Hepatocyte (in vitro differentiated cells): ENCODE results near the gene EIF1AY. TPM values are rescaled to one million over a fixed set of nuclear protein-coding genes. Genes with fewer than 3 reads are reported as not detected.
"Not testable (repeated sequence)": the region's sequence is repeated elsewhere in the genome, so short reads cannot be mapped to it uniquely, and the experiment has no call there.

Source experiments
- DNase-seq: peaks from one replicate; pipeline ENCODE4 v3.0.0-alpha.2; 2016; ENCODE audit warnings: low spot score
- H2AFZ ChIP-seq: fragments of 200-600 bp; sonication (generic); 2 replicates; pipeline ENCODE4 v1.6.0; 2016; ENCODE audit warnings: antibody characterized with exemption, mild to moderate bottlenecking
- H3K27ac ChIP-seq: fragments of 200-600 bp; sonication (generic); 2 replicates; pipeline ENCODE4 v1.5.1; 2016; ENCODE audit warnings: mild to moderate bottlenecking
- H3K27me3 ChIP-seq: fragments of 200-600 bp; sonication (generic); 2 replicates; pipeline ENCODE4 v1.6.1; 2016
- H3K36me3 ChIP-seq: fragments of 200-600 bp; sonication (generic); replicated peaks from 2 replicates; pipeline ENCODE4 v1.5.1; 2016; ENCODE audit warnings: low read depth; ENCODE audit not compliant: insufficient read depth
- H3K4me1 ChIP-seq: fragments of 200-600 bp; sonication (generic); 2 replicates; pipeline ENCODE4 v1.5.1; 2016; ENCODE audit warnings: mild to moderate bottlenecking, moderate library complexity; ENCODE audit not compliant: insufficient read depth
- H3K4me2 ChIP-seq: fragments of 200-600 bp; sonication (generic); 2 replicates; pipeline ENCODE4 v1.6.0; 2016
- H3K4me3 ChIP-seq: fragments of 200-600 bp; sonication (generic); 2 replicates; pipeline ENCODE4 v1.5.1; 2016; ENCODE audit warnings: mild to moderate bottlenecking
- H3K79me2 ChIP-seq: fragments of 200-600 bp; sonication (generic); 2 replicates; pipeline ENCODE4 v1.6.0; 2017; ENCODE audit warnings: mild to moderate bottlenecking
- H3K9me2 ChIP-seq: fragments of 200-600 bp; sonication (generic); replicated peaks from 2 replicates; pipeline ENCODE4 v1.6.0; 2017; ENCODE audit warnings: mild to moderate bottlenecking; ENCODE audit not compliant: insufficient read depth
- H3K9me3 ChIP-seq: fragments of 200-600 bp; sonication (generic); 2 replicates; pipeline ENCODE4 v1.5.1; 2016; ENCODE audit warnings: low read depth, mild to moderate bottlenecking
- H4K20me1 ChIP-seq: fragments of 200-600 bp; sonication (generic); 2 replicates; pipeline ENCODE4 v1.6.0; 2016; ENCODE audit warnings: mild to moderate bottlenecking; ENCODE audit not compliant: insufficient read depth, poor library complexity, severe bottlenecking
- CTCF ChIP-seq: fragments of 200-600 bp; sonication (generic); IDR thresholded peaks from 2 replicates; pipeline ENCODE4 v1.5.1; 2016; ENCODE audit warnings: antibody characterized with exemption, mild to moderate bottlenecking; ENCODE audit not compliant: poor library complexity
- EZH2 ChIP-seq: fragments of 200-600 bp; sonication (generic); IDR thresholded peaks from 2 replicates; pipeline ENCODE4 v1.6.1; 2016; ENCODE audit warnings: antibody characterized with exemption, mild to moderate bottlenecking, borderline replicate concordance
- EZH2phosphoT487 ChIP-seq: fragments of 200-600 bp; sonication (generic); IDR thresholded peaks from one replicate; pipeline ENCODE4 v1.6.1; 2018; ENCODE audit warnings: antibody characterized with exemption, mild to moderate bottlenecking, low read depth, moderate library complexity; ENCODE audit not compliant: unreplicated experiment, severe bottlenecking
- WGBS: methylation state at CpG from one replicate; pipeline ENCODE4 v1.1.6; 2016; ENCODE audit warnings: low lambda C conversion rate; ENCODE audit errors: missing lambda C conversion rate; 5-methylcytosine and 5-hydroxymethylcytosine counted together
- polyA plus RNA-seq: library from polyadenylated mRNA; unstranded; fragments of >200 nt; fragmentation: Nextera tagmentation; extraction: Ambion mirVana; gene quantifications from 2 replicates; pipeline ENCODE4 v1.2.1, GENCODE V29; 2016
- total RNA-seq: library from RNA; depleted of rRNA; stranded (reverse); fragments of >200 nt; gene quantifications from 2 replicates; pipeline ENCODE4 v1.2.3, GENCODE V29; 2014

The EIF1AY gene
- total and polyA plus RNA-seq, 2 experiments from 2014 or later: not detected

- Histone ChIP-seq H3K27ac (no peak overlapping the region), H3K9me3 (no peaks in the 10 kb centered on the region), H3K27me3 (no peaks in the 10 kb centered on the region), H3K4me3 (no peak overlapping the region), H3K9me2 (no peaks in the 10 kb centered on the region), H3K4me1 (no peaks in the 10 kb centered on the region), H3K79me2 (no peaks in the 10 kb centered on the region), H3K4me2 (no peak overlapping the region), H4K20me1 (no peaks in the 10 kb centered on the region), H2AFZ (no peak overlapping the region), H3K36me3 (no peaks in the 10 kb centered on the region)
- TF ChIP-seq EZH2phosphoT487: no peak
- no peak for TF ChIP-seq EZH2
- TF ChIP-seq CTCF: no peak
- no peak for DNase-seq
- WGBS: no CpG with 5 or more reads among the region's 28 CpGs
Observed at GRCh38 chrY:20551840-20552239, 23.7 kb upstream of the EIF1AY start.

GRCh38 chrY:20552764-20553323 is 22.7 kb upstream of the EIF1AY start:
- not testable (repeated sequence) for H3K9me3 ChIP-seq, H3K27ac ChIP-seq, H3K79me2 ChIP-seq, H2AFZ ChIP-seq, DNase-seq, H3K4me1 ChIP-seq, H3K27me3 ChIP-seq, H3K36me3 ChIP-seq, H3K4me3 ChIP-seq, H3K4me2 ChIP-seq, H3K9me2 ChIP-seq, H4K20me1 ChIP-seq
- no CpG with 5 or more reads among the region's 10 CpGs for WGBS

GRCh38 chrY:20555820-20556219 is 19.8 kb upstream of the EIF1AY start:
- H3K9me2 ChIP-seq: no peaks in the 10 kb centered on the region
- no peak overlapping the region for H2AFZ ChIP-seq
- DNase-seq: no peak
- no peaks in the 10 kb centered on the region for H4K20me1 ChIP-seq
- H3K27ac ChIP-seq: no peak overlapping the region
- no CpG with 5 or more reads among the region's 2 CpGs for WGBS
- H3K4me3 ChIP-seq: no peak overlapping the region
- H3K36me3 ChIP-seq: no peaks in the 10 kb centered on the region
- H3K9me3 ChIP-seq: no peaks in the 10 kb centered on the region
- H3K4me2 ChIP-seq: no peak overlapping the region
- TF ChIP-seq CTCF (no peak), EZH2 (no peak), EZH2phosphoT487 (no peak)
- no peaks in the 10 kb centered on the region for H3K4me1 ChIP-seq
- H3K79me2 ChIP-seq: no peaks in the 10 kb centered on the region
- no peaks in the 10 kb centered on the region for H3K27me3 ChIP-seq

GRCh38 chrY:20558677-20559076 is 16.9 kb upstream of the EIF1AY start:
- H3K79me2 ChIP-seq: no peaks in the 10 kb centered on the region
- H3K36me3 ChIP-seq: no peaks in the 10 kb centered on the region
- H3K27ac ChIP-seq: no peak overlapping the region
- H3K4me1 ChIP-seq: no peaks in the 10 kb centered on the region
- no peaks in the 10 kb centered on the region for H3K9me3 ChIP-seq
- H3K4me2 ChIP-seq: no peak overlapping the region
- H3K4me3 ChIP-seq: no peak overlapping the region
- H3K9me2 ChIP-seq: no peaks in the 10 kb centered on the region
- H3K27me3 ChIP-seq: no peaks in the 10 kb centered on the region
- no peak overlapping the region for H2AFZ ChIP-seq
- WGBS: no CpG with 5 or more reads among the region's 2 CpGs
- no peak for DNase-seq
- H4K20me1 ChIP-seq: no peaks in the 10 kb centered on the region
- TF ChIP-seq EZH2phosphoT487: no peak
- no peak for TF ChIP-seq CTCF
- no peak for TF ChIP-seq EZH2
